Measurements from ENCODE around the gene SEMA4B. TPM values are rescaled to one million over a fixed set of nuclear protein-coding genes. Genes with fewer than 3 reads are reported as not detected.
A peak's percentile ranks its signal among the peaks of the same experiment; 100 is the strongest.

SEMA4B gene
- total RNA-seq, 1 experiment from 2014 or later: 73.0 TPM

DNA sequence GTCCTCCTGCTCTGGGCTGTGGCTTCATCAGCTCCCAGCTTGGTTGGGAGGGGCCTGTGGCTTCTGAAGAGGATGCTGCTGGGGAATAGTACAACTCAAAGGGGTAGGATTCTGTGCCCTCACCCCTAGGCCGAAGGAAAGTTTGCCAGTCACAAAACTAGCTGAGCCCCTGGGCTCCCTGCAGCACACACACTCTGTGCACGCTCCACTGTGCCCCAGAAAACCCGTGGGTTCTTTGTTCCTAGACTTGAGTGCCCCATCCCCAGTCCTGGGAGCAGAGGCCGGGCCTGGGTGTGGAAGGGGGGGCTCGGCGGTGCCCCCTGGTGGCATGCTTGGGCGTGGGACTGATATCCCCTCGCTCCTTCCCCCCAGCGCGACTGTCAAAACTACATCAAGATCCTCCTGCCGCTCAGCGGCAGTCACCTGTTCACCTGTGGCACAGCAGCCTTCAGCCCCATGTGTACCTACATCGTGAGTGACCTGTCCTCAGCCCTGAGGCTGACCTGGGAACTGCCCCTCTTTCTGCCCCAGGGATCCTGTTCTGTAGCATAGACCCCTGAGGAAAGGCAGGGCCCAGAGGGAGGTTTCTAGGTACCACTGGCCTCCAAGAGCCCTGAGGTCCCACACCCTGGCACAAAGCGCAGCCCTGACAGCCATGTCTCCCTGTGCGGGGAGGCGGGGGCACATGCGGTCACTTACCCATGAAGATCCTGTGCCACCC lies 18.5 kb downstream of the SEMA4B start:
- CTCF ChIA-PET: interaction anchor here (0.6 to 0.9 kb wide), 2 partner anchors 9 to 76 kb away, joined by 3 to 4 read pairs; no protein-coding TSS in a partner anchor
- BruUV-seq (replicated peaks): no TSS peak
- intact Hi-C loops (cut with micrococcal nuclease; ENCODE audit: unreplicated experiment): no loop called here
- H3K4me3 Mint-ChIP-seq (ENCODE audit: low read depth, unreplicated experiment): no peak overlapping the region
- DNase-seq: peak; percentile 68
- H3K27ac Mint-ChIP-seq (ENCODE audit: unreplicated experiment): no peak overlapping the region
- TF ChIP-seq, protein P1, sequence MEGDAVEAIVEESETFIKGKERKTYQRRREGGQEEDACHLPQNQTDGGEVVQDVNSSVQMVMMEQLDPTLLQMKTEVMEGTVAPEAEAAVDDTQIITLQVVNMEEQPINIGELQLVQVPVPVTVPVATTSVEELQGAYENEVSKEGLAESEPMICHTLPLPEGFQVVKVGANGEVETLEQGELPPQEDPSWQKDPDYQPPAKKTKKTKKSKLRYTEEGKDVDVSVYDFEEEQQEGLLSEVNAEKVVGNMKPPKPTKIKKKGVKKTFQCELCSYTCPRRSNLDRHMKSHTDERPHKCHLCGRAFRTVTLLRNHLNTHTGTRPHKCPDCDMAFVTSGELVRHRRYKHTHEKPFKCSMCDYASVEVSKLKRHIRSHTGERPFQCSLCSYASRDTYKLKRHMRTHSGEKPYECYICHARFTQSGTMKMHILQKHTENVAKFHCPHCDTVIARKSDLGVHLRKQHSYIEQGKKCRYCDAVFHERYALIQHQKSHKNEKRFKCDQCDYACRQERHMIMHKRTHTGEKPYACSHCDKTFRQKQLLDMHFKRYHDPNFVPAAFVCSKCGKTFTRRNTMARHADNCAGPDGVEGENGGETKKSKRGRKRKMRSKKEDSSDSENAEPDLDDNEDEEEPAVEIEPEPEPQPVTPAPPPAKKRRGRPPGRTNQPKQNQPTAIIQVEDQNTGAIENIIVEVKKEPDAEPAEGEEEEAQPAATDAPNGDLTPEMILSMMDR (IDR thresholded peaks at IDR 0.05; ENCODE audit: unreplicated experiment): peak; percentile 88
- peaks cover 18% of the 10 kb centered on the region for H3K4me1 Mint-ChIP-seq (ENCODE audit: low read depth, unreplicated experiment)
- H3K9me3 Mint-ChIP-seq (ENCODE audit: low read depth, unreplicated experiment): no peaks in the 10 kb centered on the region
- peaks cover 60% of the 10 kb centered on the region for H3K36me3 Mint-ChIP-seq (ENCODE audit: insufficient read depth, unreplicated experiment)
- no peaks in the 10 kb centered on the region for H3K27me3 Mint-ChIP-seq (ENCODE audit: unreplicated experiment)

DNA sequence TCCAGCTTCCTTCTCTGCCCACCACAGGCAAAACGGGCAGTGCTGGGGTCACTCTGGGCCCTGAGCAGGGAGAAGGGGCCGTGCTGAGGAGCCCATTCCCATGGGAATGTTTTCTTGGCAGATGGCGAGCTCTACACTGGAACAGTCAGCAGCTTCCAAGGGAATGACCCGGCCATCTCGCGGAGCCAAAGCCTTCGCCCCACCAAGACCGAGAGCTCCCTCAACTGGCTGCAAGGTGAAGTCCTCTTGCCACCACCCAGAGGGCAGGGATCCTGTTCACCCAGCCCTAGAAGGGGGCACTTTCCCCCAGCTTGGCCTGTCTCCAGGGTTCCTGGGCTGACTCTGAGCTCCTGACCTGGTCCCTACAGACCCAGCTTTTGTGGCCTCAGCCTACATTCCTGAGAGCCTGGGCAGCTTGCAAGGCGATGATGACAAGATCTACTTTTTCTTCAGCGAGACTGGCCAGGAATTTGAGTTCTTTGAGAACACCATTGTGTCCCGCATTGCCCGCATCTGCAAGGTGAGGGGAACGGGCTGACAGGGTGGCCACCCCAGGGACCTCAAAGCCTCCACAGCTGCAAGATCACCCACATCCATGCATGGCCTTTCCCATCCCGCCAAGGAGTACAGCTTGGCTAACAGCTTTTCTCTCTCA lies 20.2 kb downstream of the SEMA4B start:
- DNase-seq: peak; percentile 85
- TF ChIP-seq, protein P1 (IDR thresholded peaks at IDR 0.05; ENCODE audit: unreplicated experiment): peak; percentile 74
- Mint-ChIP-seq H3K4me3 (ENCODE audit: low read depth, unreplicated experiment) (no peak overlapping the region), H3K4me1 (ENCODE audit: low read depth, unreplicated experiment) (peaks cover 18% of the 10 kb centered on the region), H3K9me3 (ENCODE audit: low read depth, unreplicated experiment) (no peaks in the 10 kb centered on the region), H3K36me3 (ENCODE audit: insufficient read depth, unreplicated experiment) (peaks cover 62% of the 10 kb centered on the region), H3K27me3 (ENCODE audit: unreplicated experiment) (no peaks in the 10 kb centered on the region), H3K27ac (ENCODE audit: unreplicated experiment) (no peak overlapping the region)
- CTCF ChIA-PET: interaction anchor here (0.5 to 2.0 kb wide), 23 partner anchors 10 to 247 kb away, joined by 3 to 28 read pairs (median 4); partner anchors contain the start of genes CIB1, GDPGP1, IDH2 and SEMA4B
- no TSS peak for BruUV-seq (replicated peaks)
- intact Hi-C loops (cut with micrococcal nuclease; ENCODE audit: unreplicated experiment): no loop called here

DNA sequence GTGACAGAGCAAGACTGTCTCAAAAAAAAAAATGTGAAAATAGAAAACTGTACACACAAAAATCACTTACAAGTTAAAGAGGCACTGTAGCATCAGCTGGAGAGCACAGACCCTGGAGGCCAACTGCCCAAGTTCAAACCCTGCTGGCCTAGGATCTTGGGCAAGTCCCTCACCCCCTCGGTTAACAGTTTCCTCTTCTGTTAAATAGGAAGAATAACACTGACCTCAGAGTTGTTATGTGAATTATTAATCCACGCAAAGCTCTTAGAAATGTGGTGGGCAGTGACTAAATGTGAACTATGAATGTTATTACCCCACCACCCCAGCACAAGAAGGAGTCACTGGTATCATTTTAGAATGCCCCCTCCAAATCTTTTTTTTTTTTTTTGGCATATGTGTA lies 21.4 kb downstream of the SEMA4B start:
- TF ChIP-seq, protein P1 (IDR thresholded peaks at IDR 0.05; ENCODE audit: unreplicated experiment): no peak
- no peak overlapping the region for H3K27ac Mint-ChIP-seq (ENCODE audit: unreplicated experiment)
- H3K27me3 Mint-ChIP-seq (ENCODE audit: unreplicated experiment): no peaks in the 10 kb centered on the region
- no peak for DNase-seq
- intact Hi-C loops (cut with micrococcal nuclease; ENCODE audit: unreplicated experiment): no loop called here
- BruUV-seq (replicated peaks): no TSS peak
- peaks cover 64% of the 10 kb centered on the region for H3K36me3 Mint-ChIP-seq (ENCODE audit: insufficient read depth, unreplicated experiment)
- H3K4me3 Mint-ChIP-seq (ENCODE audit: low read depth, unreplicated experiment): no peak overlapping the region
- no peaks in the 10 kb centered on the region for H3K9me3 Mint-ChIP-seq (ENCODE audit: low read depth, unreplicated experiment)
- CTCF ChIA-PET: interaction anchor here (2.0 kb wide), 1 partner anchor 80 kb away, joined by 17 read pairs; no protein-coding TSS in a partner anchor
- peaks cover 18% of the 10 kb centered on the region for H3K4me1 Mint-ChIP-seq (ENCODE audit: low read depth, unreplicated experiment)

DNA sequence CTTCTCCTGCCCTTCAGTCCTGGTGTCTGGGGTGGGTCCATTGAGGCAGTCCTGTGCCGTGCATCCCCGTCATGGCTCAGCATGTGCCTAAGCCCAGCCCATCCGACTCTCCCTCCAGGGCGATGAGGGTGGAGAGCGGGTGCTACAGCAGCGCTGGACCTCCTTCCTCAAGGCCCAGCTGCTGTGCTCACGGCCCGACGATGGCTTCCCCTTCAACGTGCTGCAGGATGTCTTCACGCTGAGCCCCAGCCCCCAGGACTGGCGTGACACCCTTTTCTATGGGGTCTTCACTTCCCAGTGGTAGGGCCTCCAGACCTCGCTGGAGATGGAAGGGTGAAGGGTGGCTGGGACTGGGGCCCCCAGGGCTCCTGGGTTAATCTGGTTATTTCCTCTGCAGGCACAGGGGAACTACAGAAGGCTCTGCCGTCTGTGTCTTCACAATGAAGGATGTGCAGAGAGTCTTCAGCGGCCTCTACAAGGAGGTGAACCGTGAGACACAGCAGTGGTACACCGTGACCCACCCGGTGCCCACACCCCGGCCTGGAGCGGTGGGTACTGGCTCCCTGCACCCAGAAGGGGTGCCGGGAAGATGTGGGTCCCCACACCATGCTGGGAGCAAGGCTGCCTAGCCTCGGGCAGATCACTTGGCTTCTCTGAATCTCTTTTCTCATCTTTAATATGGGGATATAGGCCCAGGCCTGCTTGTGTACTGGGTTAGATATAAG lies 22.5 kb downstream of the SEMA4B start:
- TF ChIP-seq, protein P1 (IDR thresholded peaks at IDR 0.05; ENCODE audit: unreplicated experiment): no peak
- intact Hi-C loops (cut with micrococcal nuclease; ENCODE audit: unreplicated experiment): no loop called here
- Mint-ChIP-seq H3K27me3 (ENCODE audit: unreplicated experiment) (no peaks in the 10 kb centered on the region), H3K36me3 (ENCODE audit: insufficient read depth, unreplicated experiment) (peaks cover 74% of the 10 kb centered on the region), H3K4me1 (ENCODE audit: low read depth, unreplicated experiment) (peaks cover 15% of the 10 kb centered on the region), H3K4me3 (ENCODE audit: low read depth, unreplicated experiment) (no peak overlapping the region), H3K9me3 (ENCODE audit: low read depth, unreplicated experiment) (no peaks in the 10 kb centered on the region), H3K27ac (ENCODE audit: unreplicated experiment) (no peak overlapping the region)
- DNase-seq: no peak
- CTCF ChIA-PET: no interaction called here
- no TSS peak for BruUV-seq (replicated peaks)
